HG03139 (cell line): Measurements from ENCODE around the gene CCDC50.

Experiments used
- ATAC-seq: cut with Tn5 transposase; IDR thresholded peaks from one replicate; pipeline ENCODE4 v1.9.1; 2021; ENCODE audit not compliant: unreplicated experiment

The CCDC50 gene

GRCh38 chr3:191376516-191377141, 47.4 kb downstream of the CCDC50 start:
- no peak for ATAC-seq

- ATAC-seq: no peak
These were observed 49.1 kb downstream of the CCDC50 start for GRCh38 chr3:191378142-191378812.

- no peak for ATAC-seq
These were observed 50.3 kb downstream of the CCDC50 start for GRCh38 chr3:191379446-191379845.

GRCh38 chr3:191380001-191380400, 50.8 kb downstream of the CCDC50 start:
- ATAC-seq: no peak

GRCh38 chr3:191381303-191381702, 52.1 kb downstream of the CCDC50 start:
- ATAC-seq: no peak

- no peak for ATAC-seq
These were observed 53.5 kb downstream of the CCDC50 start for GRCh38 chr3:191382661-191383060.

- ATAC-seq: no peak
These were observed 53.9 kb downstream of the CCDC50 start for GRCh38 chr3:191383124-191383523.

GRCh38 chr3:191385101-191385500, 55.9 kb downstream of the CCDC50 start:
- no peak for ATAC-seq

- no peak for ATAC-seq
These were observed 58.4 kb downstream of the CCDC50 start for GRCh38 chr3:191387441-191388077.

- no peak for ATAC-seq
These were observed 59.6 kb downstream of the CCDC50 start for GRCh38 chr3:191388823-191389222.

- ATAC-seq: no peak
These were observed 61.4 kb downstream of the CCDC50 start for GRCh38 chr3:191390580-191390979.

GRCh38 chr3:191391861-191392808, 62.9 kb downstream of the CCDC50 start:
- no peak for ATAC-seq

GRCh38 chr3:191393146-191393545, 64.0 kb downstream of the CCDC50 start:
- no peak for ATAC-seq

- no peak for ATAC-seq
These were observed 68.6 kb downstream of the CCDC50 start for GRCh38 chr3:191397771-191398170.

- no peak for ATAC-seq
These were observed 69.4 kb downstream of the CCDC50 start for GRCh38 chr3:191398607-191399006.

GRCh38 chr3:191399918-191400317, 70.7 kb downstream of the CCDC50 start:
- ATAC-seq: no peak

GRCh38 chr3:191401775-191402357, 72.7 kb downstream of the CCDC50 start:
- no peak for ATAC-seq

GRCh38 chr3:191409791-191410359, 80.7 kb downstream of the CCDC50 start:
- no peak for ATAC-seq

GRCh38 chr3:191412759-191413158, 83.6 kb downstream of the CCDC50 start:
- ATAC-seq: no peak

- no peak for ATAC-seq
These were observed 85.1 kb downstream of the CCDC50 start for GRCh38 chr3:191414286-191414685.

- no peak for ATAC-seq
These were observed 85.5 kb downstream of the CCDC50 start for GRCh38 chr3:191414732-191415131.
